GM13976 (cell line): Measurements from ENCODE around the gene CLEC18C.
"Not testable (repeated sequence)": the region's sequence is repeated elsewhere in the genome, so short reads cannot be mapped to it uniquely, and the experiment has no call there.

Experiments used
- DNase-seq: peaks from one replicate; pipeline ENCODE4 v3.0.0; 2012; ENCODE audit warnings: low spot score
- CTCF ChIP-seq: IDR thresholded peaks from 2 replicates; pipeline ENCODE4 v1.5.1; 2012; ENCODE audit warnings: borderline replicate concordance, mild to moderate bottlenecking; ENCODE audit not compliant: insufficient read depth; ENCODE audit errors: extremely low read depth, missing control alignments, control extremely low read depth
- in situ Hi-C: fragments of 300-500 bp; cut with MboI; formaldehyde crosslinking; loops from one replicate; pipeline ENCODE4 v1.12.0; 2022; ENCODE audit warnings: low sequenced_read_pairs, mixed read lengths, inconsistent platforms; ENCODE audit not compliant: unreplicated experiment

The CLEC18C gene

GRCh38 chr16:70151941-70152509 lies 21.6 kb upstream of the CLEC18C start:
- peak; percentile 35 for DNase-seq
- TF ChIP-seq CTCF = no peak
- in situ Hi-C loops = no loop called here

- TF ChIP-seq CTCF = no peak
- in situ Hi-C loops = no loop called here
Observed at GRCh38 chr16:70152578-70153302, 20.8 kb upstream of the CLEC18C start.

GRCh38 chr16:70154736-70155135 lies 18.9 kb upstream of the CLEC18C start:
- in situ Hi-C loops, DNase-seq: not testable (repeated sequence)

More at GRCh38 chr16:70152578-70153302, 20.8 kb upstream of the CLEC18C start:
- DNase-seq = peak; percentile 26

DNA sequence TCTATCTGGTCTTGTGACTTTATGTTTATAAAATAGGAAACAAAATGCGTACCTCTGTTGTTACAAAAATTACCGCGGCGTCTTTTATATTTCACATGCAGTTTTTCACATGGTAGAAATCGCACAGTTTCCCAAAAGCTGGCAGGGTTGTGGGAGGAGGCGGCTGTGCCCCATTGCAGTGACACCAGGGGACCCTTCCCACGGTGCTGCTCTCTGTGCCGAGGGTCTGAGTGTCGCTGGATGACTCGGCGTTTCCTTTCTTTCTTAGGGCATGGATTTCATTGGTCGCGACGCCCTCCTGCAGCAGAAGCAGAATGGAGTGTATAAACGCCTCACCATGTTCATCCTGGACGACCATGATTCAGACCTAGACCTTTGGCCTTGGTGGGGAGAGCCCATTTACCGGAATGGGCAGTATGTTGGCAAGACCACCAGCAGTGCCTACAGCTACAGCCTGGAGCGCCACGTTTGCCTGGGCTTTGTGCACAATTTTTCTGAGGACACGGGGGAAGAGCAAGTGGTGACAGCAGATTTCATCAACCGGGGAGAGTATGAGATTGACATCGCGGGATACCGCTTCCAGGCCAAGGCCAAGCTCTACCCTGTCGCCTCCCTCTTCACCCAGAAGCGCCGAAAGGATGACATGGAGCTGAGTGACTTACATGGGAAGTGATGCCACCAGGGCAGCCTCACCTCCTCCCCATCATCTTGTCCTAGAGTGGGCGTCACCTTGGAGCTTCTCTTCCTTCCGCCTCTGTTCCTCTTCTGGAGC lies 17.2 kb upstream of the CLEC18C start:
- DNase-seq = peak; percentile 41
- in situ Hi-C loops = no loop called here
- TF ChIP-seq CTCF = no peak

GRCh38 chr16:70157105-70157476 lies 16.5 kb upstream of the CLEC18C start:
- in situ Hi-C loops = no loop called here
- DNase-seq = peak; percentile 18
- TF ChIP-seq CTCF = no peak

GRCh38 chr16:70157477-70158260 lies 15.9 kb upstream of the CLEC18C start:
- in situ Hi-C loops = no loop called here
- peak; percentile 26 for DNase-seq
- TF ChIP-seq CTCF = no peak
